Stimulated activated CD8-positive, alpha-beta memory T cell treated with anti-CD3 and anti-CD28 coated beads, Interleukin-2, amount 100 ng/mL, for 1 hour (primary cell): ENCODE data around the gene GDI1.
"Not testable (repeated sequence)": the region's sequence is repeated elsewhere in the genome, so short reads cannot be mapped to it uniquely, and the experiment has no call there.

Source experiments
- DNase-seq, 2 donors: peaks; one replicate each; pipeline ENCODE4 v3.0.0-alpha.2; 2020; ENCODE audit warnings: low read depth in 2 of 2

GDI1 gene

DNA sequence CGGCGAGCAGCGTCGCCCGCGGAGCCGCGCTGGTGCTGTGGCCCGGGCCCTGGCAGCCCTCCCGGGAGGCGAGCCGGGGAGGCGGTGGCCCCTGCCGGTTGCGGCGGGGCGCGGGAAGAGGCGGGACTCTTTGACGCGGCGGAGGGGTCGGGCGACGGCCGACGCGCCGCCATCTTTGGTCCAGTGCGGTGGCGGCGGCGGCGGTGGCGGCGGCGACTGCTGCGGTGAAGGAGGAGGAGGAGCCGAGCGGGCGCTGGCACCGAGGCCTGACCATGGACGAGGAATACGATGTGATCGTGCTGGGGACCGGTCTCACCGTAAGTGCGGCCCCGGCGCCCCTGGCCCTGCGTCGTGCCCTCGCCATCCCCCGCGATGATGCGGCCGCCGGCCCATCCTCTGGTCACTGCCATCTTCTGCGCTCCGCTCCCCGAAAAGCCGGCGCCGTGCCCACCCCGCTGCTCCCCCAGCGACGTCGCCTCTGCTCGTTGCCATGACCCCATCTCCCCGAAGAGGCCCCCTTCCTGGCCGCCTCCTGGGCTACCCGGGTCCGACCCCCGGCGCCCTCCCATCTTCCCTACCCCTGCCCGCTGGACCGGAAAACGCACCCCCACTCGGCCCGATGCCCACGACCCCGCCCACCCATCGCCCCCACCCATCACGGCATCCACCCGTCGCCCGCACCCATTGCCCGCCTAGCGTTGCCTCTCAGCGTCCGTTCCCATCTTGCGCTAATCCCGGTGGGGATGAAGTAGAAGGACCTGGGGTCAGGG, at the start of gene GDI1:
GDI1 (plus strand) TSS at position 172 of the 770 bp plus-strand sequence; CDS start at position 273, 101 bp downstream.
- DNase-seq: peak in 1 of 2 donors; percentile 16

- not testable (repeated sequence) for DNase-seq
Observed at GRCh38 chrX:154388094-154388493, 48.9 kb upstream of the GDI1 start.

- DNase-seq: not testable (repeated sequence)
Observed at GRCh38 chrX:154388649-154389048, 48.3 kb upstream of the GDI1 start.

DNA sequence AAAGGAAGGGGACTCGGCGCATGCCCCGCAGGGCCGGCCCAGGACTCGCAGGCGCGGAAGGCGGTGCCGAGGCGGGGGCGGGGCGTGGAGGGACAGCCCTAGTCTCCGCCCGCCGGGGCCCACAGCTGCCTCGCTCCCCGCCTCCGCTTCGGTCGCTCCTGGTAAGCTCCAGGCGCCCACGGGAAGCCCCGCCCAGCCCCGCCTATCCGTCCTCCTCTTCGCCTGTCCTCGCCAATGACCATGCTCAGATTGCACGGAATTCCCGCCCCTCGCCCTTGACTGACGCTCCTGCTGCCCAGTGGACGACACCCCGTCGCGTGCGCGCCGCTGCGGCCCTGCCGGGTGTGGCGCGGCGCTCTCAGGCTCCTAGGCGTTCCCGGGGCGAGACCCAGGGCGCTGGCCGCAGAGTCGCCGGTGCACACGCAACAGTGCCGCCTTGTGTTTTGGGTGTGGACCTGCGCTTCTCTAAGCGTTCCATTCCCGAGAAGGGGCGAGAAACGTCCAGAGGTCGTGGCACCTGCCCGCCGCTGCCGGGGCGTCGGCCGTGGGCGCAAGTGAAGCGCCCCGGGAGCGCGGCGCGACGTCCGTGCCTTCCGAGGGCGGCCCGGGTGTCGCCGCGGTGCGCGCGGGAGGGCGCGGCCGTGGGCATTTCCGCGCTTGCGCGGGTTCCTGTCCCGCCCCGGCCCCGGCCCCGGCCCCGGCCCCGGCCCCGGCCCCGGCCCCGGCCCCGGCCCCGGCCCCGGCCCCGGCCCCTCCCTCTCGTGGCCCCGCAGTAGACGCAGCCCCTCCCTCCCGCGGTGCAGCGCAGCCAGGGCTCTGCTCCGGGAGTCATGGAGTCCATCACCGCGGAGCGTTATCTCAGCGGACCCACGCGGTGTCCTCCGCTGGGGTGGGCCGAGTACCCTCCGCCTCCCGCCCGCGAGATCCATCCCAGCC, 46.9 kb upstream of the GDI1 start:
- not testable (repeated sequence) for DNase-seq

DNA sequence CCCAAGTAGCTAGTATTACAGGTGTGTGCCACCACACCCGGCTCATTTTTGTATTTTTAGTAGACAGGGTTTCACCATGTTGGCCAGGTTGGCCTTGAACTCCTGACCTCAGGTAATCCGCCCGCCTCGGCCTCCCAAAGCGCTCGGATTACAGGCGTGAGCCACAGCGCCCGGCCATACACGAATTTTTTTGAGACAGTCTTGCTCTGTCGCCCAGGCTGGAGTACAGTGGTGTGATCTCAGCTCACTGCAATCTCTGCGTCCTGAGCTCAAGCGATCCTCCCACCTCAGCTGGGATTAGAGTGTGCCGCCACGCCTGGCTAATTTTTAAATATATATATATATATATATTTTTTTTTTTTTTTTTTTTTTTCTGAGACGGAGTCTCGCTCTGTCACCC, 40.6 kb upstream of the GDI1 start:
- DNase-seq: not testable (repeated sequence)

- DNase-seq: peak in 1 of 2 donors; percentile 25
Observed at GRCh38 chrX:154396973-154397887, 39.7 kb upstream of the GDI1 start.

GRCh38 chrX:154397888-154398667, 38.9 kb upstream of the GDI1 start, which contains the start of gene RPL10:
Gene RPL10 (plus strand): TSS chrX:154398377. CDS start chrX:154398520, 143 bp downstream.
- peak; percentile 68 to 78 for DNase-seq

DNA sequence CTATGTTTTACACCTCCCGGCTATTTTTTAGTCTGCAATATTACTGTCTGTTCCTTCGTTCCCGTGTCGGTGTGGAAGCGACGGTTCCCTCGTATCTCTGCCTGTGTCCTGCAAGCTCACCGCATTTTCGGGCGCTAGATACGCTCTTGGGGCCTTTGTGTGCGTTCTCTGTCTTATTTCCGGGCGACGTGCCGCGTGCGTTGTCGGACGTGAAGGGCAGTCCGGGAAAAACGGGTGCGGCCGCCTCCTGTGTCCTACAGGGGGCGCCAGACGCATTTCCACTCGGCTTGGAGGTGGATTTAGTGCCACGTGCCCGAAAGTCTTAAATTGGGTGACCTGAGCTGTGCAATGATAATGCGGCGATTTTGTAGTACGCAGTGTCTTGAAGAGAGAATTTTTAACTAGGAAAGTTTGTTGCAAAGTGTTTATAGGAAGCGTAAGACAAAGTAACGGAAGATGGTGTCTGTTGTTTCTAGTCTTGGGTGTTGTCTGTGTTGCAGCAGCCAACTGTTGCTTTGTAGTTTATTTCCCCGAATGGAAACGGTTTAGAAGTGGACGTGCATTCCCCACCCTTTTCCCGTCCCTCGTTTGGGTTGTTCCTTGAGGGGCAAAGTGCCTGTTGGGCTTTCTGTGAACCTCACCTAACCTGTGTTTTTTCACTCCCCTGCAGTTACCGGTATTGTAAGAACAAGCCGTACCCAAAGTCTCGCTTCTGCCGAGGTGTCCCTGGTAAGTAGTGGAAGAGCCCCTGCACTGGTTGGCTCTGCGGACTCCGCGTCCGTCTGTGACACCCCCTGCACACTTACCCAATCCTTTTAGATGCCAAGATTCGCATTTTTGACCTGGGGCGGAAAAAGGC, 38.1 kb upstream of the GDI1 start:
- DNase-seq: peak; percentile 63 to 69

DNA sequence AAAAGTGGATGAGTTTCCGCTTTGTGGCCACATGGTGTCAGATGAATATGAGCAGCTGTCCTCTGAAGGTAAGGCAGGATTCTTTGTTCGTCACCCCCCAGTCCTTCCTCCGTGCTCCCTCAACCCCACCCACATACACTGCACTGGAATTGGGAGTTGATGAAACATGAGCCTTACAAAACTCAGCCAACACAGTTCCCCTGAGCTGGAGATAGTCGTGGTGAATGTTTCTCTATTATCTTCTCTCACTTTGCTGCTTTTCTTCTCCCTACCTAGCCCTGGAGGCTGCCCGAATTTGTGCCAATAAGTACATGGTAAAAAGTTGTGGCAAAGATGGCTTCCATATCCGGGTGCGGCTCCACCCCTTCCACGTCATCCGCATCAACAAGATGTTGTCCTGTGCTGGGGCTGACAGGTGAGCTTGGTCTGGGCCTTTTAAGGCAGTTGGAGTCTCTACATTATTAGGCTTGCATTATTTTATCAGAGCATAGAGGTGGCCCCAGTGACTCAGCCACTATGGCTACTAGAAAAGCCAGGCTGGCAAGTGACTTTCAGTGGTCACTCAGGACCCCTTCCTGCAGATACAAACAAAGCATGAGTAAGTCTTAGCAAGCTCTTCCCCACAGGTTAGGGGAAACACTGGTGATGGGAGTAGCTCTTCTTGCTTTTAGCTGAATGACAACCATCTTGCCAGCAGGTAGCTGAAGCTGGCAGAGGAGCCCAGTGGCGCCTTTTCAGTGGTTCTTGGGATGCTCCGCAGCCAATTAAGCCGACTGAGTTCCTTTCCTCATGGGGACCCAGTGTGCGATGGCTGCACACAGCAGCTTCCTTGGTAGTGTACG, 37.2 kb upstream of the GDI1 start:
- DNase-seq: no peak

DNA sequence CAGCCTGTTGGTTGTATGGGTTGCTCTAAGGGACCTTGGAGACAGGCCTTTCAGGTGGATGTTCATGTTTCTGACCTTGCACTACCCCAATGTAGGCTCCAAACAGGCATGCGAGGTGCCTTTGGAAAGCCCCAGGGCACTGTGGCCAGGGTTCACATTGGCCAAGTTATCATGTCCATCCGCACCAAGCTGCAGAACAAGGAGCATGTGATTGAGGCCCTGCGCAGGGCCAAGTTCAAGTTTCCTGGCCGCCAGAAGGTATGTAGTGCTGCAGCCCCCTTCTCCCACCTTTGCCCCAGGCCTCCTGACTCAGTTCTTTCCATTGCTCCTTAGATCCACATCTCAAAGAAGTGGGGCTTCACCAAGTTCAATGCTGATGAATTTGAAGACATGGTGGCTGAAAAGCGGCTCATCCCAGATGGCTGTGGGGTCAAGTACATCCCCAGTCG, 36.6 kb upstream of the GDI1 start:
- DNase-seq: not testable (repeated sequence)

- DNase-seq: no peak
Observed at GRCh38 chrX:154401045-154401799, 35.7 kb upstream of the GDI1 start.

- DNase-seq: no peak
Observed at GRCh38 chrX:154401918-154402621, 34.9 kb upstream of the GDI1 start.

GRCh38 chrX:154402622-154403127, 34.3 kb upstream of the GDI1 start:
- no peak for DNase-seq

GRCh38 chrX:154403192-154403591, 33.8 kb upstream of the GDI1 start:
- no peak for DNase-seq

- no peak for DNase-seq
Observed at GRCh38 chrX:154403858-154404257, 33.1 kb upstream of the GDI1 start.

DNA sequence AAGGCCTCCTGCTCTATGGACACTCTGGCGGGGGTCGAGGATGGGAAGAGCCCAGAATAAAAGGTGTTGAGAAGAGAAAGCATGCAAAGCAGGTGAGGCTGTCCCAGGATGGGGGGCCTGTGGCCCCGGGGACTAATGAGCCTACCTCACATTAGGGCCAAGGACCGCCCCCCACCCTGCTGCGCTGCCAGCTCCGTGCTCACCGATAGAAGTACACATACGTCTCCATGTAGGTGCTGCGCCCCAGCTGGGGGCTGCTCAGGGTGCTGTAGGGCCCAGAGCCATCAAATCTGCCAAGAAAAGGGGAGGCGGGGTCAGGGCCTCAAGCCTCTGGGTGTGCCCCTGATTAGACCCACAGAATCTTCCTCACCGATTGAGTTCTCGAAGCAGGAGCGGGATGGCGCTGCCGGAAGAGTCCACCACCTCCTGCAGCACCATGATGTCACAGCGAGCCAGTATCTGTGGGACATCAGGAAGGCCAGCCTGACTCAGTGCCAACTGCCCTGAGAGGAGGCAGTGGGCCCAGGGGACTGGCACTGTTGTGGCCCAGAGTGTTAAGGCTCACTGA, 32.2 kb upstream of the GDI1 start:
- no peak for DNase-seq
